ENCODE data around the gene ACTL7A. TPM values are rescaled to one million over a fixed set of nuclear protein-coding genes. Genes with fewer than 3 reads are reported as not detected.
"Not testable (repeated sequence)": the region's sequence is repeated elsewhere in the genome, so short reads cannot be mapped to it uniquely, and the experiment has no call there.

The ACTL7A gene
- total RNA-seq, 1 donor from 2014 or later: not detected

GRCh38 chr9:108835831-108836230, 26.2 kb upstream of the ACTL7A start:
- Mint-ChIP-seq H3K4me3 (ENCODE audit: unreplicated experiment) (no peak overlapping the region), H3K9me3 (ENCODE audit: low read depth) (no peaks in the 10 kb centered on the region), H3K4me1 (ENCODE audit: low read depth) (peaks cover 13% of the 10 kb centered on the region), H3K27me3 (ENCODE audit: low read depth) (no peaks in the 10 kb centered on the region), H3K36me3 (ENCODE audit: low read depth) (no peaks in the 10 kb centered on the region), H3K27ac (ENCODE audit: unreplicated experiment) (no peak overlapping the region)
- no peak for TF ChIP-seq CTCF (IDR thresholded peaks at IDR 0.05)
- DNase-seq (ENCODE audit: low spot score): no peak

- H3K27me3 Mint-ChIP-seq (ENCODE audit: low read depth): no peaks in the 10 kb centered on the region
- H3K4me1 Mint-ChIP-seq (ENCODE audit: low read depth): peaks cover 11% of the 10 kb centered on the region
- H3K4me3 Mint-ChIP-seq (ENCODE audit: unreplicated experiment): no peak overlapping the region
- no peaks in the 10 kb centered on the region for H3K36me3 Mint-ChIP-seq (ENCODE audit: low read depth)
- no peaks in the 10 kb centered on the region for H3K9me3 Mint-ChIP-seq (ENCODE audit: low read depth)
- no peak for TF ChIP-seq CTCF (IDR thresholded peaks at IDR 0.05)
- no peak overlapping the region for H3K27ac Mint-ChIP-seq (ENCODE audit: unreplicated experiment)
- DNase-seq (ENCODE audit: low spot score): no peak
These were observed 25.7 kb upstream of the ACTL7A start for GRCh38 chr9:108836319-108836718.

DNA sequence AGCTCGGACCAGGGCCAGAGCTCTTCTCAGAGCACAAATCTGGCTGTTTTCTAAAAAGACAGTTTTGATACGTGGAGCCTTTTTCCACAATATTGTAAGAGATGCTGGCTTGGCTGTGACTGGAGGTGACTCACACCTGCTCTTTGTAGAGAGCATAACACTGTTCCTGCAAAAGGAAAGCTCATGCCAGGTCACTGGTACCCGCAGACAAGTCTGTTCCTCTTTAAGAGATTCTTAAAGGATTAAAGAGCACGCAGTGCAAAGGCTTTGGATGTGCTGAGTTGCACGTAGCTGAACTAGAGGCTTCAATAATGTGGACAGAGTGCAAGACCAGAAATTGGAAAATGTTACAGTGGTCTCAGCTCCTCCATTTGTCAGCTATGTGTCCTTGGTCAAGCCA, 25.3 kb upstream of the ACTL7A start:
- no peak for TF ChIP-seq CTCF (IDR thresholded peaks at IDR 0.05)
- no peaks in the 10 kb centered on the region for H3K9me3 Mint-ChIP-seq (ENCODE audit: low read depth)
- DNase-seq (ENCODE audit: low spot score): no peak
- H3K4me3 Mint-ChIP-seq (ENCODE audit: unreplicated experiment): no peak overlapping the region
- H3K36me3 Mint-ChIP-seq (ENCODE audit: low read depth): no peaks in the 10 kb centered on the region
- no peak overlapping the region for H3K27ac Mint-ChIP-seq (ENCODE audit: unreplicated experiment)
- H3K27me3 Mint-ChIP-seq (ENCODE audit: low read depth): no peaks in the 10 kb centered on the region
- H3K4me1 Mint-ChIP-seq (ENCODE audit: low read depth): peaks cover 7% of the 10 kb centered on the region

- DNase-seq (ENCODE audit: low spot score): no peak
- TF ChIP-seq CTCF (IDR thresholded peaks at IDR 0.05): no peak
- Mint-ChIP-seq H3K4me1 (ENCODE audit: low read depth) (peaks cover 7% of the 10 kb centered on the region), H3K27me3 (ENCODE audit: low read depth) (no peaks in the 10 kb centered on the region), H3K27ac (ENCODE audit: unreplicated experiment) (no peak overlapping the region), H3K9me3 (ENCODE audit: low read depth) (no peaks in the 10 kb centered on the region), H3K4me3 (ENCODE audit: unreplicated experiment) (no peak overlapping the region), H3K36me3 (ENCODE audit: low read depth) (no peaks in the 10 kb centered on the region)
These were observed 24.5 kb upstream of the ACTL7A start for GRCh38 chr9:108837530-108837929.

DNA sequence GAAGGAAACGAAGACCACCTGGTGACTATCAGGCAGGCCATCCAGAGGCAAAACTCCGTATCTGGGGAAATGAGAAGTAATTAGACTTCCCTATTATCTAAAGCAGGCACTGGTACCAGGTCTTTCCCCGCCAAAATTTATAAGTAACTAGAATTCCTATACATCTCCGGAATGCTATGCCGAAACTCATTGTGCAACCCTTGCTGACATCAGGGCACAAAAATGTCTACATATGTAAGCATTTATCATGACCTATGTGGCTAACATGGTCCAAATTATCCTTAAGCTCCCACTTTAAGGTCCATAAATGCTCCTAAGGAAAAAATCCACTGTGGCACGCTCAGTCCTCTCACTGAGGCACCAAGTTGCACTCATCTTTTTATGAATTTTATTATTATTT, 24.0 kb upstream of the ACTL7A start:
- Mint-ChIP-seq H3K27ac (ENCODE audit: unreplicated experiment) (no peak overlapping the region), H3K4me3 (ENCODE audit: unreplicated experiment) (no peak overlapping the region), H3K4me1 (ENCODE audit: low read depth) (peaks cover 7% of the 10 kb centered on the region), H3K27me3 (ENCODE audit: low read depth) (no peaks in the 10 kb centered on the region), H3K9me3 (ENCODE audit: low read depth) (no peaks in the 10 kb centered on the region), H3K36me3 (ENCODE audit: low read depth) (no peaks in the 10 kb centered on the region)
- no peak for DNase-seq (ENCODE audit: low spot score)
- TF ChIP-seq CTCF (IDR thresholded peaks at IDR 0.05): no peak

DNA sequence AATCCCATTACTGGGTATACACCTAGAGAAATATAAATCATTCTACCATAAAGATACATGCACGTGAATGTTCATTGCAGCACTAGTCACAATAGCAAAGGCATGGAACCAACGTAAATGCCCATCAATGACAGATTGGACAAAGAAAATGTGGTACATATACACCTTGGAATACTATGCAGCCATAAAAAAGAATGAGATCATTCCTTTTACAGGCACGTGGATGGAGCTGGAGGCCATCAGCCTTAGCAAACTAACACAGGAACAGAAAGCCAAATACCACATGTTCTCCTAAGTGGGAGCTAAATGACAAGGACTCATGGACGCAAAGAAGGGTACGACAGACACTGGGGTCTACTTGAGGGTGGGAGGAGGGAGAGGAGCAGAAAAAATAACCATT, 22.5 kb upstream of the ACTL7A start:
- H3K36me3 Mint-ChIP-seq (ENCODE audit: low read depth); DNase-seq (ENCODE audit: low spot score); H3K27ac Mint-ChIP-seq (ENCODE audit: unreplicated experiment); H3K9me3 Mint-ChIP-seq (ENCODE audit: low read depth); H3K4me1 Mint-ChIP-seq (ENCODE audit: low read depth); H3K4me3 Mint-ChIP-seq (ENCODE audit: unreplicated experiment); H3K27me3 Mint-ChIP-seq (ENCODE audit: low read depth): not testable (repeated sequence)
